Retinal pigment epithelial cell (primary cell): Measurements from ENCODE around the gene GPR39.

Experiments
- DNase-seq: peaks from one replicate; pipeline ENCODE4 v3.0.0-alpha.2; 2010; ENCODE audit warnings: low read depth
- H3K4me3 ChIP-seq: 2 replicates; pipeline ENCODE4 v1.5.1; 2011; ENCODE audit warnings: mild to moderate bottlenecking, low read length, control low read depth, moderate library complexity
- CTCF ChIP-seq: conservative IDR thresholded peaks from 2 replicates; pipeline ENCODE4 v1.5.1; 2011; ENCODE audit warnings: low read depth, low read length, control low read depth, inconsistent platforms

GPR39 gene

GRCh38 chr2:132381376-132381775 is 35.2 kb upstream of the GPR39 start:
- no peak overlapping the region for H3K4me3 ChIP-seq
- TF ChIP-seq CTCF, result no peak
- no peak for DNase-seq

GRCh38 chr2:132383956-132384355 is 32.6 kb upstream of the GPR39 start:
- H3K4me3 ChIP-seq, result no peak overlapping the region
- TF ChIP-seq CTCF, result no peak
- DNase-seq, result no peak

- no peak for TF ChIP-seq CTCF
- DNase-seq, result no peak
- no peak overlapping the region for H3K4me3 ChIP-seq
Observed at GRCh38 chr2:132384491-132385151, 32.0 kb upstream of the GPR39 start.

- H3K4me3 ChIP-seq, result no peak overlapping the region
- no peak for TF ChIP-seq CTCF
- no peak for DNase-seq
Observed at GRCh38 chr2:132387126-132387525, 29.5 kb upstream of the GPR39 start.

GRCh38 chr2:132390076-132390475 is 26.5 kb upstream of the GPR39 start:
- TF ChIP-seq CTCF, result no peak
- no peak overlapping the region for H3K4me3 ChIP-seq
- no peak for DNase-seq

- no peak overlapping the region for H3K4me3 ChIP-seq
- no peak for DNase-seq
- TF ChIP-seq CTCF, result no peak
Observed at GRCh38 chr2:132391378-132391777, 25.2 kb upstream of the GPR39 start.

GRCh38 chr2:132392221-132392620 is 24.4 kb upstream of the GPR39 start:
- DNase-seq, result no peak

More at GRCh38 chr2:132392221-132392620, 24.4 kb upstream of the GPR39 start:
- no peak for TF ChIP-seq CTCF
- no peak overlapping the region for H3K4me3 ChIP-seq
